CD4-positive, alpha-beta T cell treated with Interleukin-15 for 1 hour (primary cell): ENCODE data around the gene OR8J1.
"Not testable (repeated sequence)": the region's sequence is repeated elsewhere in the genome, so short reads cannot be mapped to it uniquely, and the experiment has no call there.

Experiments
- DNase-seq: peaks from one replicate; pipeline ENCODE4 v3.0.0-alpha.2; 2020

The OR8J1 gene

GRCh38 chr11:56353991-56354390, at the start of gene OR8J1:
TSS of gene OR8J1 (plus strand) at chr11:56354291. CDS start at chr11:56360247, 5,956 bp downstream.
- DNase-seq = no peak

- no peak for DNase-seq
Observed at GRCh38 chr11:56307836-56308235, 46.3 kb upstream of the OR8J1 start.

- no peak for DNase-seq
Observed at GRCh38 chr11:56314844-56315243, 39.2 kb upstream of the OR8J1 start, which contains the start of gene OR8K3. TSS of gene OR8K3 (plus strand) at chr11:56315144. CDS start at chr11:56318307, 3,163 bp downstream.

- no peak for DNase-seq
Observed at GRCh38 chr11:56331861-56332491, 22.1 kb upstream of the OR8J1 start.

- DNase-seq = no peak
Observed at GRCh38 chr11:56333156-56333555, 20.9 kb upstream of the OR8J1 start.

- DNase-seq = no peak
Observed at GRCh38 chr11:56340289-56340688, 13.8 kb upstream of the OR8J1 start.

- no peak for DNase-seq
Observed at GRCh38 chr11:56345739-56346138, 8.4 kb upstream of the OR8J1 start, which contains the start of gene OR8K1. TSS of gene OR8K1 (plus strand) at chr11:56346039. CDS start at chr11:56346039, 0 bp downstream.

- DNase-seq = no peak
Observed at GRCh38 chr11:56375324-56375723, 21.2 kb downstream of the OR8J1 start, which contains the start of gene OR8U1. TSS of gene OR8U1 (plus strand) at chr11:56375624. CDS start at chr11:56375624, 0 bp downstream.

- no peak for DNase-seq
Observed at GRCh38 chr11:56380120-56380519, 26.0 kb downstream of the OR8J1 start.

GRCh38 chr11:56394381-56394780, 40.3 kb downstream of the OR8J1 start:
- DNase-seq = no peak

GRCh38 chr11:56396047-56396446, 42.0 kb downstream of the OR8J1 start:
- DNase-seq = no peak

- DNase-seq = not testable (repeated sequence)
Observed at GRCh38 chr11:56401858-56402461, 47.9 kb downstream of the OR8J1 start.

- no peak for DNase-seq
Observed at GRCh38 chr11:56404393-56404792, 50.3 kb downstream of the OR8J1 start.

GRCh38 chr11:56410801-56411200, 56.7 kb downstream of the OR8J1 start:
- no peak for DNase-seq
